Glomerular visceral epithelial cell (primary cell): ENCODE data around the gene ENTPD5.
A peak's percentile ranks its signal among the peaks of the same experiment; 100 is the strongest.

Source experiments
- DNase-seq: peaks from one replicate; pipeline ENCODE4 v3.0.0-alpha.2; 2016; ENCODE audit errors: extremely low spot score

Gene ENTPD5

GRCh38 chr14:74018586-74019407, at the start of gene ENTPD5, which contains the start of gene BBOF1:
Gene ENTPD5, minus strand, starts transcription at chr14:74019288. Its CDS starts 31,186 bp downstream, at chr14:73988102.
Gene BBOF1, plus strand, starts transcription at chr14:74019349. Its CDS starts 130 bp downstream, at chr14:74019479.
- DNase-seq, result peak; percentile 92

- no peak for DNase-seq
These were observed 46.9 kb upstream of the ENTPD5 start for GRCh38 chr14:74065746-74066575.

GRCh38 chr14:74064883-74065282, 45.8 kb upstream of the ENTPD5 start:
- DNase-seq, result no peak

GRCh38 chr14:74064426-74064825, 45.3 kb upstream of the ENTPD5 start:
- DNase-seq, result no peak

- no peak for DNase-seq
These were observed 43.7 kb upstream of the ENTPD5 start for GRCh38 chr14:74062809-74063150.

- DNase-seq, result no peak
These were observed 30.9 kb upstream of the ENTPD5 start for GRCh38 chr14:74049876-74050495.

GRCh38 chr14:74048281-74048680, 29.2 kb upstream of the ENTPD5 start:
- DNase-seq, result peak; percentile 63

- DNase-seq, result no peak
These were observed 26.4 kb upstream of the ENTPD5 start for GRCh38 chr14:74045522-74045921.

GRCh38 chr14:74042296-74042695, 23.2 kb upstream of the ENTPD5 start:
- DNase-seq, result no peak

GRCh38 chr14:74038020-74038859, 19.2 kb upstream of the ENTPD5 start:
- peak; percentile 62 for DNase-seq

- no peak for DNase-seq
These were observed 16.5 kb upstream of the ENTPD5 start for GRCh38 chr14:74035556-74035955.

GRCh38 chr14:74034572-74034971, 15.5 kb upstream of the ENTPD5 start:
- no peak for DNase-seq

GRCh38 chr14:74029136-74029535, 10.0 kb upstream of the ENTPD5 start:
- DNase-seq, result no peak

- DNase-seq, result no peak
These were observed 3.3 kb upstream of the ENTPD5 start for GRCh38 chr14:74022346-74022745.

- peak; percentile 23 for DNase-seq
These were observed 485 bp upstream of the ENTPD5 start for GRCh38 chr14:74019408-74020137.

- DNase-seq, result peak; percentile 12
These were observed 908 bp downstream of the ENTPD5 start for GRCh38 chr14:74018174-74018585.

- no peak for DNase-seq
These were observed 3.1 kb downstream of the ENTPD5 start for GRCh38 chr14:74015963-74016362.

GRCh38 chr14:74015176-74015575, 3.9 kb downstream of the ENTPD5 start:
- DNase-seq, result no peak

GRCh38 chr14:74014299-74014698, 4.8 kb downstream of the ENTPD5 start:
- peak; percentile 27 for DNase-seq

GRCh38 chr14:74008843-74009499, 10.1 kb downstream of the ENTPD5 start:
- DNase-seq, result no peak
